HepG2 (cell line): ENCODE results near the gene RGS6. TPM values are rescaled to one million over a fixed set of nuclear protein-coding genes. Genes with fewer than 3 reads are reported as not detected.

ENCODE experiments used
- ATAC-seq: fragments of 200-7000 bp; cut with Tn5 transposase; 3 replicates; pipeline ENCODE4 v1.9.1; 2020; ENCODE audit warnings: mild to moderate bottlenecking, moderate library complexity
- BruUV-seq: library from RNA; stranded (reverse); fragments of 400-500 nt; replicated peaks from 2 replicates; lab custom pipeline; 2021; lab: Mats Ljungman, UMichigan
- CTCF ChIA-PET: fragments of 300-600 bp; formaldehyde crosslinking; extraction: SDS; loops from one replicate; lab custom pipeline; 2021; ENCODE audit warnings: low total read pairs, inconsistent platforms, low intra/inter-chr PET ratio; lab: Yijun Ruan, JAX
- POLR2A ChIA-PET: fragments of 350-600 bp; sonication (Branson Sonifier 250); formaldehyde crosslinking; loops from one replicate; lab custom pipeline; 2020; ENCODE audit warnings: antibody characterized with exemption, inconsistent platforms; lab: Yijun Ruan, JAX
- DNase-seq: peaks from one replicate; pipeline ENCODE4 v3.0.0-alpha.2; 2015; ENCODE audit warnings: low spot score
- FAIRE-seq: peaks from 3 replicates; lab custom pipeline; 2011; peaks lifted over from hg19 to GRCh38; lab: Jason Lieb, UNC
- H2AFZ ChIP-seq: one replicate; pipeline ENCODE4 v1.6.1; 2011; ENCODE audit warnings: low read length, inconsistent platforms
- H3K27ac ChIP-seq: fragments of 300-600 bp; 3 replicates; pipeline ENCODE4 v1.8.0; 2011; ENCODE audit warnings: mixed run types, mild to moderate bottlenecking, mixed read lengths, low read length, inconsistent platforms; ENCODE audit not compliant: insufficient read depth; ENCODE audit errors: extremely low read length
- H3K27me3 ChIP-seq, 2 experiments: fragments of 200-600 bp in 1 of 2; 2 replicates in 1 of 2; 3 replicates in 1 of 2; pipeline versions ENCODE4 v1.6.0 to v1.8.0; 2011; ENCODE audit warnings: low read length in 2 of 2, mild to moderate bottlenecking in 2 of 2, moderate library complexity in 2 of 2, inconsistent platforms in 1 of 2; ENCODE audit not compliant: insufficient read depth in 2 of 2, control insufficient read depth in 1 of 2
- H3K36me3 ChIP-seq, 2 experiments: fragments of 200-600 bp in 1 of 2; replicated peaks in 1 of 2; 2 replicates in 1 of 2; 3 replicates in 1 of 2; pipeline versions ENCODE4 v1.5.1 to v1.8.0; 2011; ENCODE audit warnings: low read length in 2 of 2, inconsistent platforms in 1 of 2; ENCODE audit not compliant: insufficient read depth in 2 of 2, control insufficient read depth in 1 of 2
- H3K4me1 ChIP-seq: 2 replicates; pipeline ENCODE4 v1.5.1; 2012; ENCODE audit warnings: low read length, inconsistent platforms; ENCODE audit not compliant: insufficient read depth
- H3K4me2 ChIP-seq: 2 replicates; pipeline ENCODE4 v1.6.0; 2011; ENCODE audit warnings: low read depth, low read length, inconsistent platforms
- H3K4me3 ChIP-seq, 3 experiments: fragments of 200-600 bp in 1 of 3; sonication (generic), shearing (Covaris generic) in 1 of 3; replicated peaks in 1 of 3; 2 replicates each; pipeline ENCODE4 v1.5.1; 2011 to 2016; ENCODE audit warnings: low read length in 3 of 3, inconsistent platforms in 2 of 3, low read depth in 2 of 3, mild to moderate bottlenecking in 2 of 3, control low read depth in 1 of 3, mixed read lengths in 1 of 3; ENCODE audit not compliant: insufficient read depth in 1 of 3
- H3K79me2 ChIP-seq: one replicate; pipeline ENCODE4 v1.6.1; 2011; ENCODE audit warnings: low read length, inconsistent platforms; ENCODE audit not compliant: insufficient read depth
- H3K9ac ChIP-seq: 2 replicates; pipeline ENCODE4 v1.6.0; 2011; ENCODE audit warnings: mild to moderate bottlenecking, low read depth, low read length, inconsistent platforms; ENCODE audit not compliant: insufficient read depth
- H3K9me3 ChIP-seq: 2 replicates; pipeline ENCODE4 v1.5.1; 2012; ENCODE audit warnings: mild to moderate bottlenecking, low read length
- H4K20me1 ChIP-seq: 2 replicates; pipeline ENCODE4 v1.6.0; 2011; ENCODE audit warnings: inconsistent platforms, mild to moderate bottlenecking, low read length, moderate library complexity; ENCODE audit not compliant: insufficient read depth
- HBP1 ChIP-seq: IDR thresholded peaks from 2 replicates; pipeline ENCODE4 v1.6.1; 2016; ENCODE audit warnings: low read depth, control low read depth
- KMT2A ChIP-seq: sonication (generic); formaldehyde crosslinking; IDR thresholded peaks from 2 replicates; pipeline ENCODE4 v1.4.0; 2020; ENCODE audit warnings: missing genetic modification reagents
- NONO ChIP-seq, 2 experiments: fragments of 450-650 bp in 1 of 2; sonication (generic) in 1 of 2; formaldehyde crosslinking in 1 of 2; IDR thresholded peaks in 1 of 2; conservative IDR thresholded peaks in 1 of 2; 2 replicates each; pipeline versions ENCODE4 v1.6.1 to v1.8.0; 2017 to 2022; ENCODE audit warnings: mild to moderate bottlenecking in 1 of 2, missing genetic modification reagents in 1 of 2, moderate library complexity in 1 of 2
- POLR2A ChIP-seq, 2 experiments: IDR thresholded peaks; 2 replicates each; pipeline ENCODE4 v1.6.1; 2011; ENCODE audit warnings: low read depth in 2 of 2, low read length in 2 of 2, mild to moderate bottlenecking in 1 of 2, moderate library complexity in 1 of 2; ENCODE audit not compliant: insufficient read depth in 1 of 2
- SOX6 ChIP-seq, 2 experiments: fragments of 450-650 bp in 1 of 2; sonication (generic) in 1 of 2; formaldehyde crosslinking in 1 of 2; IDR thresholded peaks; 2 replicates each; pipeline versions ENCODE4 v1.4.0 to v1.6.1; 2017 to 2020; ENCODE audit warnings: antibody characterized with exemption in 1 of 2, mild to moderate bottlenecking in 1 of 2, missing genetic modification reagents in 1 of 2
- THAP7 ChIP-seq: sonication (generic); formaldehyde crosslinking; IDR thresholded peaks from 2 replicates; pipeline ENCODE4 v1.8.1; 2023; ENCODE audit warnings: mild to moderate bottlenecking, missing genetic modification reagents
- ZNF136 ChIP-seq: sonication (generic); formaldehyde crosslinking; IDR thresholded peaks from 2 replicates; pipeline ENCODE4 v1.8.1; 2022; ENCODE audit warnings: low read depth, mild to moderate bottlenecking, moderate library complexity, missing genetic modification reagents
- ZNF234 ChIP-seq: sonication (generic); formaldehyde crosslinking; conservative IDR thresholded peaks from 2 replicates; pipeline ENCODE4 v1.5.1; 2020; ENCODE audit warnings: mild to moderate bottlenecking, missing genetic modification reagents
- ZNF275 ChIP-seq: sonication (generic); formaldehyde crosslinking; IDR thresholded peaks from 2 replicates; pipeline ENCODE4 v1.8.0; 2022; ENCODE audit warnings: missing genetic modification reagents, mild to moderate bottlenecking, inconsistent platforms, borderline replicate concordance
- ZNF468 ChIP-seq: sonication (generic); formaldehyde crosslinking; IDR thresholded peaks from 2 replicates; pipeline ENCODE4 v1.8.0; 2022; ENCODE audit warnings: mild to moderate bottlenecking, moderate library complexity, missing genetic modification reagents
- ZNF782 ChIP-seq: sonication (generic); formaldehyde crosslinking; IDR thresholded peaks from 2 replicates; pipeline ENCODE4 v1.4.0; 2020; ENCODE audit warnings: missing genetic modification reagents, mild to moderate bottlenecking, borderline replicate concordance
- WGBS: methylation state at CpG from one replicate; pipeline ENCODE4 v1.1.6; 2017; ENCODE audit warnings: low lambda C conversion rate; 5-methylcytosine and 5-hydroxymethylcytosine counted together
- in situ Hi-C: cut with HindIII; loops from 2 replicates; pipeline ENCODE4 v1.10.0; 2017; ENCODE audit warnings: low pct_unique_long_range_greater_than_20kb; ENCODE audit not compliant: extremely low pct_ligation_motif_present
- intact Hi-C: fragments of 100-400 bp; cut with micrococcal nuclease; formaldehyde crosslinking; loops from one replicate; pipeline ENCODE4 v1.10.0; 2022; ENCODE audit not compliant: unreplicated experiment
- polyA plus RNA-seq, 8 experiments: library from polyadenylated mRNA; depleted of rRNA in 3 of 8; stranded (reverse) in 7 of 8; unstranded in 1 of 8; fragments of >200 nt; fragmentation: Illumina TruSeq in 4 of 8; extraction: Trizol in 4 of 8; gene quantifications; 2 replicates each; pipeline versions ENCODE4 v1.2.1 to v1.2.3, GENCODE V29; 2011 to 2016; ENCODE audit warnings: low read depth in 4 of 8, missing spikeins in 1 of 8, mixed read lengths in 1 of 8; ENCODE audit not compliant: insufficient read depth in 1 of 8
- total RNA-seq, 5 experiments: library from RNA; depleted of rRNA; stranded (reverse); fragments of >200 nt; fragmentation: Illumina TruSeq; extraction: Trizol; gene quantifications; 2 replicates each; pipeline ENCODE4 v1.2.3, GENCODE V29; 2016; ENCODE audit warnings: low read depth in 1 of 5
- TF ChIP-seq, protein P1 (sequence below): sonication (generic); formaldehyde crosslinking; IDR thresholded peaks from 2 replicates; pipeline ENCODE4 v1.4.0; 2020; ENCODE audit warnings: missing genetic modification reagents, borderline replicate concordance
- TF ChIP-seq, protein P2 (sequence below): sonication (generic); formaldehyde crosslinking; IDR thresholded peaks from 2 replicates; pipeline ENCODE4 v1.5.0; 2020; ENCODE audit warnings: missing genetic modification reagents

The RGS6 gene
- total and polyA plus RNA-seq, 2 of the 13 experiments (the other 11 are each of a cell fraction or from before 2014, with no cell fraction given): not detected

DNA sequence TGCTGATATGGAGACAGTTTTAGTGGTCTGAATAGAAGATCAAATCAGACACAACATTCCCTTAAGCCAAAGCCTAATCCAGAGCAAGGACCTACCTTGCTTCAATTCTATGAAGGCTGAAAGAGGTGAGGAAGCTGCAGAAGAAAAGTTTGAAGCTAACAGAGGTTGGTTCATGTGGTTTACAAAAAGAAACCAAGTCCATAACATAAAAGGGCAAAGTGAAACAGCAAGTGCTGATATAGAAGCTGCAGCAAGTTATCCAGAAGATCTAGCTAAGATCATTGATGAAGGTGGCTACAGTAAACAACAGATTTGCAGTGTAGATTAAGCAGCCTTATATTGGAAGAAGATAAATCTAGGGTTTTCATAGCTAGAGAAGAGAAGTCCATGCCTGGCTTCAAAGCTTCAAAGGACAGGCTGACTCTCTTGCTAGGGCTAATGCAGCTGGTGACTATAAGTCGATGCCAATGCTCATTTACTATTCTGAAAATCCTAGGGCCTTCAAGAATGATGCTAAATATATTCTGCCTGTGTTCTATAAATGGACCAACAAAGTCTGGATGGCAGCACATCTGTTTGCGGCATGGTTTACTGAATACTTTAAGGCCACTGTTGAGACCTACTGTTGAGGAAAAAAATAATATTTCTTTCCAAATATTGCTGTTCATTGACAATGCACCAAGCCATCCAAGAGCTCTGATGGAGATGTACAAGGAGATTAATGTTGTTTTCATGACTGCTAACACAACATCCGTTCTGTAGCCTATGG is 600.6 kb downstream of the RGS6 start:
- CTCF ChIA-PET: no interaction called here
- WGBS: 30% methylated on average over 3 of the region's 3 CpGs
- TF ChIP-seq ZNF782 (CRISPR knock-in tag): no peak
- no peak for TF ChIP-seq SOX6 (IDR thresholded peaks at IDR 0.05)
- no peak for TF ChIP-seq SOX6 (CRISPR knock-in tag; IDR thresholded peaks at IDR 0.05)
- no peak for TF ChIP-seq KMT2A
- TF ChIP-seq POLR2A (IDR thresholded peaks at IDR 0.05; ENCODE audit: insufficient read depth in 1 of 2, low read depth in 2 of 2, low read length in 2 of 2): no peak
- no peak for TF ChIP-seq NONO (IDR thresholded peaks at IDR 0.05)
- TF ChIP-seq NONO (CRISPR knock-in tag; conservative IDR thresholded peaks at IDR 0.05): no peak
- no peak for TF ChIP-seq ZNF234
- TF ChIP-seq HBP1 (CRISPR knock-in tag): no peak
- no peak for TF ChIP-seq ZNF275 (CRISPR knock-in tag)
- TF ChIP-seq, protein P1, sequence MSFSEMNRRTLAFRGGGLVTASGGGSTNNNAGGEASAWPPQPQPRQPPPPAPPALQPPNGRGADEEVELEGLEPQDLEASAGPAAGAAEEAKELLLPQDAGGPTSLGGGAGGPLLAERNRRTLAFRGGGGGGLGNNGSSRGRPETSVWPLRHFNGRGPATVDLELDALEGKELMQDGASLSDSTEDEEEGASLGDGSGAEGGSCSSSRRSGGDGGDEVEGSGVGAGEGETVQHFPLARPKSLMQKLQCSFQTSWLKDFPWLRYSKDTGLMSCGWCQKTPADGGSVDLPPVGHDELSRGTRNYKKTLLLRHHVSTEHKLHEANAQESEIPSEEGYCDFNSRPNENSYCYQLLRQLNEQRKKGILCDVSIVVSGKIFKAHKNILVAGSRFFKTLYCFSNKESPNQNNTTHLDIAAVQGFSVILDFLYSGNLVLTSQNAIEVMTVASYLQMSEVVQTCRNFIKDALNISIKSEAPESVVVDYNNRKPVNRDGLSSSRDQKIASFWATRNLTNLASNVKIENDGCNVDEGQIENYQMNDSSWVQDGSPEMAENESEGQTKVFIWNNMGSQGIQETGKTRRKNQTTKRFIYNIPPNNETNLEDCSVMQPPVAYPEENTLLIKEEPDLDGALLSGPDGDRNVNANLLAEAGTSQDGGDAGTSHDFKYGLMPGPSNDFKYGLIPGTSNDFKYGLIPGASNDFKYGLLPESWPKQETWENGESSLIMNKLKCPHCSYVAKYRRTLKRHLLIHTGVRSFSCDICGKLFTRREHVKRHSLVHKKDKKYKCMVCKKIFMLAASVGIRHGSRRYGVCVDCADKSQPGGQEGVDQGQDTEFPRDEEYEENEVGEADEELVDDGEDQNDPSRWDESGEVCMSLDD: no peak
- TF ChIP-seq ZNF136 (CRISPR knock-in tag): no peak
- no peak for TF ChIP-seq THAP7 (CRISPR knock-in tag)
- TF ChIP-seq, protein P2, sequence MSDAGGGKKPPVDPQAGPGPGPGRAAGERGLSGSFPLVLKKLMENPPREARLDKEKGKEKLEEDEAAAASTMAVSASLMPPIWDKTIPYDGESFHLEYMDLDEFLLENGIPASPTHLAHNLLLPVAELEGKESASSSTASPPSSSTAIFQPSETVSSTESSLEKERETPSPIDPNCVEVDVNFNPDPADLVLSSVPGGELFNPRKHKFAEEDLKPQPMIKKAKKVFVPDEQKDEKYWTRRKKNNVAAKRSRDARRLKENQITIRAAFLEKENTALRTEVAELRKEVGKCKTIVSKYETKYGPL (CRISPR knock-in tag): no peak
- no peak for TF ChIP-seq ZNF468 (CRISPR knock-in tag)

More for the DNA sequence above, 600.6 kb downstream of the RGS6 start:
- DNase-seq: no peak
- Histone ChIP-seq H3K79me2 (no peaks in the 10 kb centered on the region), H3K4me1 (no peaks in the 10 kb centered on the region), H2AFZ (no peak overlapping the region), H3K9me3 (no peaks in the 10 kb centered on the region), H3K4me3 (no peak overlapping the region), H3K9ac (no peak overlapping the region), H3K27me3 (no peaks in the 10 kb centered on the region; a peak in 2 of 5 replicates), H3K4me2 (no peak overlapping the region), H4K20me1 (no peaks in the 10 kb centered on the region), H3K27ac (no peak overlapping the region), H3K36me3 (no peaks in the 10 kb centered on the region)
- in situ Hi-C loops: no loop called here
- no peak for ATAC-seq
- POLR2A ChIA-PET: no interaction called here
- intact Hi-C loops: no loop called here
- no peak for FAIRE-seq
- no TSS peak for BruUV-seq
